ENCODE data around the gene CEACAM19.

The CEACAM19 gene

DNA sequence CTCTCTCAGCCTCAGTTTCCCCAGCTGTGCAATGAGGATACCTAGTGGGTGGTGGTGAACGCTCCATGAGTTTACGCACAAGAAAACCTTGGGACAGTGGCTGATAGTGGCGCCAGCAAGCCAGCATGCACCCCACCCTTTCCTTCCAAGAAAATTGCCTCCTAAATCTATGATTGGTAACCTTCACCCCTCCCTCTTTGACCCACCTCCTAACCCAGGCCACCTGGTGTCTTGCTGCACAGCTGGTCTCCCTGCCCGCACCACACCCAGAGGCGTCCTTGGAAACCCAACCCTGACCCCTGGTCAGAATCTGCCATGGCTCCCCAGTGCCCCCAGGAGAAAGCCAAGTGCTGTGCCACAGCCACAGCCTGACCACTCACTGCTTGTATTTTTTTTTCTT, 54.4 kb downstream of the CEACAM19 start:
- DNase-seq: no peak

DNA sequence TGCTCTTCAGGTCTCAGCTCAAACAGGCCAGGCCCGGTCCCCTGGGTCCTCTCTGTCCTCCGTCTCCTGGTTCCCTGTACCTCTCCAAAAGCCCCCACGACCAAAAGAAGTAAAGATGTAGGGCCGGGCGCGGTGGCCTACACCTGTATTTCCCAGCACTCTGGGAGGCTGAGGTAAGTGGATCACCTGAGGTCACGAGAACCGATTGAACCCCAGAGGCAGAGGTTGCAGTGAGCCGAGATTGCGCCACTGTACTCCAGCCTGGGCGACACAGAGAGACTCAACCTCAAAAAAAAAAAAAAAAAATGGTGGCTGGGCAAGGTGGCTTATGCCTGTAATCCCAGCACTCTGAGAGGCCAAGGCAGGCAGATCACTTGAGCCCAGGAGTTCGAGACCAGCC, 55.2 kb downstream of the CEACAM19 start:
- no peak for DNase-seq

DNA sequence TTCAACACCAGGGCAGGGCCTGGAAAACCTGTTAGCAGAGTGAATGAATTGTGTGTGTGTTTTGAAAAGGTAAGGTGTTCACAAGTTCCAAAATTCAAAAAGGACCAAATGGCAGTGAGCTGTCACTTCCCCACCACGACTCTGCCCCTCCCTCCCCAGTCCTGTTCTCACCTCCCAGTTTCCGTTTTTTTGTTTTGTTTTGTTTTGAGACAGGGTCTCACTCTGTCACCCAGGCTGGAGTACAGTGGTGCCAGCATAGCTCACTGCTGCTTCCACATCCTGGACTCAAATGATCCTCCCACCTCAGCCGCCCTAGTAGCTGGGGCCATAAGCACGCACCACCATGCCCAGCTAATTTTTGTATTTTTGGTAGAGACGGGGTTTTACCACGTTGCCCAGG, 56.9 kb downstream of the CEACAM19 start:
- no peak for DNase-seq

DNA sequence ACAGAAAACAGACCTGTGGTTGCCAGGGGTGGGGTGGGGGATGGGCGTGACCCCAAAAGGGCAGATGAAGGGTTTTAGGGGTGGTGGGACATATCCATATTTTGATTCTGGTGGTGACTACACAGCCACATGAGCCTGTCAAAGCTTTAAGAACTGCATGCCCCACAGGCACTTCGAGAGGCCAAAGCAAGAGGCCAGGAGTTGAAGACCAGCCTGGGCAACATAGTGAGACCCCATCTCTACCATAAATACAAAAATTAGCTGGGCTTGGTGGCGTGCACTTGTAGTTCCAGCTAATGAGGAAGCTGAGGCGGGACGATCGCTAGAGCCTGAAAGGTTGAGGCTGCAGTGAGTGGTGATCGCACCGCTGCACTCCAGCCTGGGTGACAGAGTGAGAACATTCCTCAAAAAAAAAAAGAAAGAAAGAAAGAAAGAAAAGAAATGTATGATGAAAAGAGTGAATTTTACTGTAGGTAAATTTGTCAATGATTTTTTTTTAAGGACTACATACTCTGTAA, 58.3 kb downstream of the CEACAM19 start:
- no peak for DNase-seq

DNA sequence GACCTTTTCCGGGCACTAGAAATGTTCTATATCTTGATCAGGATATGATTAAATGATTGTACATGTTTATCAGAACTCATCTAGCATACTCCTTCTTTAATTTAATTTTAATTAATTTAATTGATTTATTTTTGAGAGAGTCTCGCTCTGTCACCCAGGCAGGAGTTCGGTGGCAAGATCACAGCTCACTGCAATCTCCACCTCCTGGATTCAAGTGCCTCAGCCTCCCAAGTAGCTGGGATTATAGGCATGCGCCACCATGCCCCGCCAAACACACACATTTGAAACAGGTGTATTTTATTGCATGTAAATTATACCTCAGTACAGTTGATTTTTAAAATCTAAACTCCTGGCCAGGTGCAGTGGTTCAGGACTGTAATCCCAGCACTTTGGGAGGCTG, 59.8 kb downstream of the CEACAM19 start:
- no peak for DNase-seq

DNA sequence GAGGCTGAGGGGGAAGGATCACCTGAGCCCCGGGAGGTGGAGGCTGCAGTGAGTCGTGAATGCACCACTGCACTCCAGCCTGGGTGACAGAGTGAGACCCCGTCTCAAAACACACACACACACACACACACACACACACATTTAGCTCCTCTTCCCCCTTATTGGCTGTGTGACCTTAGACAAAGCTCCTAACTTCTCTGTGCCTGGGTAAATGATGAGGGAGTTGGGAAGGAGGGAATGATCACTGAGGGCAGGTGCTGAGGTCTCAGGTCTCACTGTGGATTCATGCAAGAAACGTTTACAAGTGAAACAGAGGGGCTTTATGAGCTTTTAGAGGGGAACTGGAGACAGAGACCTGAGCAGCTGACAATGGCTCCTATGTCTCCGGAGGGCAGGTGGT, 60.3 kb downstream of the CEACAM19 start:
- DNase-seq: no peak

DNA sequence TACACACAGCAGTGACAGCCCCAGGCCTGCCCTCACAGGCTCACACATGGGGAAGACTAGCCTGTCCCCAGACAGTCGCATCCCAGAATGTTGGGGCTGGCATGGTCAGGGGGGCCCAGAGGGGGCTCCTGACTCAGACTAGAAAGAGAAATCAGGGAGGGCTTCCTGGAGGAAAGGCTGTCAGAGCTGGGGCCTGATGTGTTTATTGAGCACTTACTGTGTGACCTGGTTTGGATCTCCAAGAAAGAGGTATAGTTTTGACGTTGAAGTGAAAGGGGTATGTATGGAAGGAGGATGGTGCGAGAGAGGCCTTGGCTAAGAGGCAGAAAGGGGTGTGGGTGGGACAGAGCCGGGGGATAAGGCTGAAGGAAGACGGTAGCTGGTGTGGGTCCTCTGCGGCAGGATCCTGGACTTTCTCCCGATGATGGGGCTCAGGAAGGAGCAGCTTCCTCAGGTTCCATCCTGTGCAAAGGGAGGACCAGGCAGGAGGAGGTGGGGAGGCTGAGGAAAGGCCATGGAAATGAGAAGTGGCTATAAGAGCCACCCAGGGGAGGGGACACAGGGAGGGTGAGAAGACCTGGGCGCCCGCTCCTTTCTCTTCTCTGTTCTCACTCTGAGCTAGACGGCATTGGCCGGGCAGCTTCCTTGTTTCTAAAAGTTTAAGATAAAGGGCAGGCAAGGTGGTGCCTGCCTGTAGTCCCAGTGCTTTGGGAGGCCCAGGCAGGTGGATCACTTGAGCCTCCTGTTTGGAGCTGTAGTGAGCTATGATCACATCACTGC, 61.1 kb downstream of the CEACAM19 start:
- no peak for DNase-seq
